SK-N-SH (cell line): ENCODE data around the gene TYK2. TPM values are rescaled to one million over a fixed set of nuclear protein-coding genes. Genes with fewer than 3 reads are reported as not detected.
A peak's percentile ranks its signal among the peaks of the same experiment; 100 is the strongest.

Experiments used
- CTCF ChIA-PET: fragments of 300-600, 350-600 bp; formaldehyde crosslinking; extraction: SDS; loops from one replicate; lab custom pipeline; 2021; lab: Yijun Ruan, JAX
- POLR2A ChIA-PET: fragments of 350-600 bp; sonication (Branson Sonifier 250); formaldehyde crosslinking; extraction: SDS; loops from one replicate; lab custom pipeline; 2020; ENCODE audit warnings: antibody characterized with exemption, inconsistent platforms; lab: Yijun Ruan, JAX
- DNase-seq: peaks from one replicate; pipeline ENCODE4 v3.0.0; 2012
- H2AFZ ChIP-seq: fragments of 200-600 bp; sonication (generic); 2 replicates; pipeline ENCODE4 v1.8.1; 2016; ENCODE audit warnings: antibody characterized with exemption, mild to moderate bottlenecking, low read depth
- H3F3A ChIP-seq: fragments of 200-600 bp; sonication (generic); replicated peaks from 2 replicates; pipeline ENCODE3; 2016; ENCODE audit warnings: antibody characterized with exemption, mild to moderate bottlenecking; ENCODE audit not compliant: insufficient read depth
- H3K27ac ChIP-seq, 2 experiments: fragments of 200-500 bp in 1 of 2; fragments of 200-600 bp in 1 of 2; sonication (Bioruptor generic) in 1 of 2; sonication (generic), shearing (Covaris generic) in 1 of 2; 2 replicates each; pipeline versions ENCODE4 v1.5.1 to v1.6.1; 2014 to 2016; ENCODE audit warnings: low read depth in 2 of 2, inconsistent platforms in 1 of 2, low read length in 1 of 2, mild to moderate bottlenecking in 1 of 2, mixed read lengths in 1 of 2
- H3K27me3 ChIP-seq: fragments of 200-600 bp; sonication (generic), shearing (Covaris generic); 2 replicates; pipeline ENCODE4 v1.6.1; 2016; ENCODE audit warnings: mixed run types; ENCODE audit not compliant: insufficient read depth
- H3K36me3 ChIP-seq, 2 experiments: fragments of 200-500 bp in 1 of 2; fragments of 200-600 bp in 1 of 2; sonication (Bioruptor generic) in 1 of 2; sonication (generic) in 1 of 2; replicated peaks in 1 of 2; 2 replicates each; pipeline versions ENCODE3 to v1.5.1; 2014 to 2016; ENCODE audit warnings: low read length in 1 of 2, mild to moderate bottlenecking in 1 of 2; ENCODE audit not compliant: insufficient read depth in 2 of 2, control insufficient read depth in 1 of 2
- H3K4me1 ChIP-seq, 2 experiments: fragments of 200-500 bp in 1 of 2; fragments of 200-600 bp in 1 of 2; sonication (Bioruptor generic) in 1 of 2; sonication (generic), shearing (Covaris generic) in 1 of 2; 2 replicates each; pipeline versions ENCODE4 v1.5.1 to v1.6.1; 2014 to 2016; ENCODE audit warnings: low read depth in 1 of 2, low read length in 1 of 2, mixed run types in 1 of 2; ENCODE audit not compliant: insufficient read depth in 2 of 2, control insufficient read depth in 1 of 2
- H3K4me2 ChIP-seq: fragments of 200-600 bp; sonication (generic), shearing (Covaris generic); 2 replicates; pipeline ENCODE4 v1.6.1; 2017; ENCODE audit warnings: mixed run types
- H3K4me3 ChIP-seq, 2 experiments: fragments of 200-500 bp in 1 of 2; fragments of 200-600 bp in 1 of 2; sonication (Bioruptor generic) in 1 of 2; sonication (generic), shearing (Covaris generic) in 1 of 2; 2 replicates each; pipeline versions ENCODE4 v1.5.1 to v1.8.1; 2014 to 2016; ENCODE audit warnings: low read depth in 2 of 2, inconsistent platforms in 1 of 2, low read length in 1 of 2, mild to moderate bottlenecking in 1 of 2, mixed read lengths in 1 of 2, moderate library complexity in 1 of 2
- H3K79me2 ChIP-seq: fragments of 200-600 bp; sonication (generic); 2 replicates; pipeline ENCODE4 v1.8.1; 2017; ENCODE audit warnings: mild to moderate bottlenecking; ENCODE audit not compliant: insufficient read depth
- H3K9ac ChIP-seq: fragments of 200-600 bp; sonication (generic); 2 replicates; pipeline ENCODE4 v1.6.1; 2017; ENCODE audit warnings: mixed run types
- H3K9me2 ChIP-seq: fragments of 200-600 bp; sonication (generic); 2 replicates; pipeline ENCODE4 v1.6.1; 2017; ENCODE audit warnings: mixed run types
- H3K9me3 ChIP-seq: fragments of 200-600 bp; sonication (generic); 2 replicates; pipeline ENCODE4 v1.6.1; 2017; ENCODE audit warnings: mixed run types, mild to moderate bottlenecking, moderate library complexity
- H4K20me1 ChIP-seq: fragments of 200-600 bp; sonication (generic); 2 replicates; pipeline ENCODE4 v1.6.1; 2017; ENCODE audit warnings: mild to moderate bottlenecking, mixed run types; ENCODE audit not compliant: insufficient read depth
- CHD2 ChIP-seq: fragments of 150-350 bp; IDR thresholded peaks from 2 replicates; pipeline ENCODE4 v1.6.1; 2018; ENCODE audit warnings: low read length; ENCODE audit not compliant: partially characterized antibody
- EZH2phosphoT487 ChIP-seq: fragments of 200-600 bp; sonication (generic); IDR thresholded peaks from 2 replicates; pipeline ENCODE4 v1.6.1; 2017; ENCODE audit warnings: low read depth, mixed run types, mild to moderate bottlenecking, antibody characterized with exemption, moderate library complexity, borderline replicate concordance
- GABPA ChIP-seq: IDR thresholded peaks from 2 replicates; pipeline ENCODE4 v1.4.0; 2012; ENCODE audit warnings: low read depth, mild to moderate bottlenecking
- JUND ChIP-seq: IDR thresholded peaks from 2 replicates; pipeline ENCODE4 v1.4.0; 2012
- RAD21 ChIP-seq: IDR thresholded peaks from 2 replicates; pipeline ENCODE4 v1.6.1; 2012; ENCODE audit warnings: mild to moderate bottlenecking, low read length
- TAF1 ChIP-seq: IDR thresholded peaks from 2 replicates; pipeline ENCODE4 v1.6.1; 2012; ENCODE audit warnings: low read depth, mild to moderate bottlenecking, low read length, moderate library complexity, borderline replicate concordance
- YY1 ChIP-seq: IDR thresholded peaks from 2 replicates; pipeline ENCODE4 v1.4.0; 2012; ENCODE audit warnings: low read depth, mild to moderate bottlenecking
- WGBS: methylation state at CpG from one replicate; pipeline ENCODE4 v1.1.6; 2017; ENCODE audit warnings: low lambda C conversion rate; 5-methylcytosine and 5-hydroxymethylcytosine counted together
- polyA plus RNA-seq, 3 experiments: library from polyadenylated mRNA; depleted of rRNA; stranded (reverse); fragments of >200 nt; gene quantifications; 2 replicates each; pipeline ENCODE4 v1.2.3, GENCODE V29; 2012
- TF ChIP-seq, protein P1 (sequence below): IDR thresholded peaks from 2 replicates; pipeline ENCODE4 v1.4.0; 2012; ENCODE audit warnings: low read depth
- TF ChIP-seq, protein P2 (sequence below): fragments of 200-600 bp; sonication (generic); IDR thresholded peaks from 2 replicates; pipeline ENCODE4 v1.6.1; 2017; ENCODE audit warnings: antibody characterized with exemption, mild to moderate bottlenecking, moderate library complexity
- TF ChIP-seq, protein P3 (sequence below): IDR thresholded peaks from 2 replicates; pipeline ENCODE4 v1.4.0; 2012; ENCODE audit warnings: low read depth, borderline replicate concordance
- TF ChIP-seq, protein P4 (sequence below): IDR thresholded peaks from 2 replicates; pipeline ENCODE4; 2012
- TF ChIP-seq, protein P5 (sequence below): fragments of 150-350 bp; IDR thresholded peaks from 2 replicates; pipeline ENCODE4 v1.6.1; 2016; ENCODE audit warnings: mild to moderate bottlenecking, low read depth, low read length

TYK2 gene
- polyA plus RNA-seq, 1 of the 3 experiments (the other 2 are of a cell fraction): 44.6 TPM

DNA sequence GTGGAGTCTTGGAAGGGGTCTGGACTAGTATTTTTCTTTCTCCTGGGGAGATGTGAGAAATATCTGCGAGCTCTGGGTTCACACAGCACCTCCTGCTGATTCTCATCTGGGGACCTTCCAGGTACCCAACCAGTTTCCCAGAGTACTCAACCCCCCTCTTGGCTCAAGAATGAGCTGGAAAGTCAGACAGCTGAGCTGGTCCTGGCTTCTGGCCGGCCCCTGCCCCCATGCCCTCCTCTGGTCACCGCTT is 37.8 kb upstream of the TYK2 start:
- H3K36me3 ChIP-seq: no peaks in the 10 kb centered on the region
- 6% methylated on average over 3 of the region's 3 CpGs for WGBS
- DNase-seq: no peak
- peaks cover 25% of the 10 kb centered on the region for H3F3A ChIP-seq
- no peak overlapping the region for H3K9ac ChIP-seq
- peak overlapping the region; percentile 78 for H3K4me2 ChIP-seq
- POLR2A ChIA-PET: interaction anchor here (1.0 kb wide), 1 partner anchor 12 kb away, joined by 3 read pairs; no protein-coding TSS in a partner anchor
- no peak overlapping the region for H2AFZ ChIP-seq
- no peaks in the 10 kb centered on the region for H4K20me1 ChIP-seq
- no peak overlapping the region for H3K4me3 ChIP-seq
- H3K4me1 ChIP-seq: peaks cover 5 to 10% of the 10 kb centered on the region in 2 experiments; a peak in 1 of 4 replicates
- CTCF ChIA-PET: interaction anchor here (0.6 to 11.8 kb wide), 15 partner anchors 10 to 159 kb away, joined by 3 to 313 read pairs (median 5); partner anchors contain the start of genes CDC37, ICAM1 and ICAM5
- no peaks in the 10 kb centered on the region for H3K79me2 ChIP-seq
- peaks cover 49% of the 10 kb centered on the region for H3K27me3 ChIP-seq
- H3K27ac ChIP-seq: no peak overlapping the region
- no peaks in the 10 kb centered on the region for H3K9me3 ChIP-seq
- no peaks in the 10 kb centered on the region for H3K9me2 ChIP-seq
- TF ChIP-seq CHD2 (no peak), GABPA (no peak), EZH2phosphoT487 (no peak), JUND (no peak), RAD21 (no peak), TAF1 (no peak), YY1 (no peak)
- TF ChIP-seq, protein P1, sequence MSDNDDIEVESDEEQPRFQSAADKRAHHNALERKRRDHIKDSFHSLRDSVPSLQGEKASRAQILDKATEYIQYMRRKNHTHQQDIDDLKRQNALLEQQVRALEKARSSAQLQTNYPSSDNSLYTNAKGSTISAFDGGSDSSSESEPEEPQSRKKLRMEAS: no peak
- TF ChIP-seq, protein P2, sequence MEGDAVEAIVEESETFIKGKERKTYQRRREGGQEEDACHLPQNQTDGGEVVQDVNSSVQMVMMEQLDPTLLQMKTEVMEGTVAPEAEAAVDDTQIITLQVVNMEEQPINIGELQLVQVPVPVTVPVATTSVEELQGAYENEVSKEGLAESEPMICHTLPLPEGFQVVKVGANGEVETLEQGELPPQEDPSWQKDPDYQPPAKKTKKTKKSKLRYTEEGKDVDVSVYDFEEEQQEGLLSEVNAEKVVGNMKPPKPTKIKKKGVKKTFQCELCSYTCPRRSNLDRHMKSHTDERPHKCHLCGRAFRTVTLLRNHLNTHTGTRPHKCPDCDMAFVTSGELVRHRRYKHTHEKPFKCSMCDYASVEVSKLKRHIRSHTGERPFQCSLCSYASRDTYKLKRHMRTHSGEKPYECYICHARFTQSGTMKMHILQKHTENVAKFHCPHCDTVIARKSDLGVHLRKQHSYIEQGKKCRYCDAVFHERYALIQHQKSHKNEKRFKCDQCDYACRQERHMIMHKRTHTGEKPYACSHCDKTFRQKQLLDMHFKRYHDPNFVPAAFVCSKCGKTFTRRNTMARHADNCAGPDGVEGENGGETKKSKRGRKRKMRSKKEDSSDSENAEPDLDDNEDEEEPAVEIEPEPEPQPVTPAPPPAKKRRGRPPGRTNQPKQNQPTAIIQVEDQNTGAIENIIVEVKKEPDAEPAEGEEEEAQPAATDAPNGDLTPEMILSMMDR: no peak
- TF ChIP-seq, protein P3, sequence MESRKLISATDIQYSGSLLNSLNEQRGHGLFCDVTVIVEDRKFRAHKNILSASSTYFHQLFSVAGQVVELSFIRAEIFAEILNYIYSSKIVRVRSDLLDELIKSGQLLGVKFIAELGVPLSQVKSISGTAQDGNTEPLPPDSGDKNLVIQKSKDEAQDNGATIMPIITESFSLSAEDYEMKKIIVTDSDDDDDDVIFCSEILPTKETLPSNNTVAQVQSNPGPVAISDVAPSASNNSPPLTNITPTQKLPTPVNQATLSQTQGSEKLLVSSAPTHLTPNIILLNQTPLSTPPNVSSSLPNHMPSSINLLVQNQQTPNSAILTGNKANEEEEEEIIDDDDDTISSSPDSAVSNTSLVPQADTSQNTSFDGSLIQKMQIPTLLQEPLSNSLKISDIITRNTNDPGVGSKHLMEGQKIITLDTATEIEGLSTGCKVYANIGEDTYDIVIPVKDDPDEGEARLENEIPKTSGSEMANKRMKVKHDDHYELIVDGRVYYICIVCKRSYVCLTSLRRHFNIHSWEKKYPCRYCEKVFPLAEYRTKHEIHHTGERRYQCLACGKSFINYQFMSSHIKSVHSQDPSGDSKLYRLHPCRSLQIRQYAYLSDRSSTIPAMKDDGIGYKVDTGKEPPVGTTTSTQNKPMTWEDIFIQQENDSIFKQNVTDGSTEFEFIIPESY: no peak
- TF ChIP-seq, protein P4, sequence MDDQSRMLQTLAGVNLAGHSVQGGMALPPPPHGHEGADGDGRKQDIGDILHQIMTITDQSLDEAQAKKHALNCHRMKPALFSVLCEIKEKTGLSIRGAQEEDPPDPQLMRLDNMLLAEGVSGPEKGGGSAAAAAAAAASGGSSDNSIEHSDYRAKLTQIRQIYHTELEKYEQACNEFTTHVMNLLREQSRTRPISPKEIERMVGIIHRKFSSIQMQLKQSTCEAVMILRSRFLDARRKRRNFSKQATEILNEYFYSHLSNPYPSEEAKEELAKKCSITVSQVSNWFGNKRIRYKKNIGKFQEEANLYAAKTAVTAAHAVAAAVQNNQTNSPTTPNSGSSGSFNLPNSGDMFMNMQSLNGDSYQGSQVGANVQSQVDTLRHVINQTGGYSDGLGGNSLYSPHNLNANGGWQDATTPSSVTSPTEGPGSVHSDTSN: no peak
- TF ChIP-seq, protein P5, sequence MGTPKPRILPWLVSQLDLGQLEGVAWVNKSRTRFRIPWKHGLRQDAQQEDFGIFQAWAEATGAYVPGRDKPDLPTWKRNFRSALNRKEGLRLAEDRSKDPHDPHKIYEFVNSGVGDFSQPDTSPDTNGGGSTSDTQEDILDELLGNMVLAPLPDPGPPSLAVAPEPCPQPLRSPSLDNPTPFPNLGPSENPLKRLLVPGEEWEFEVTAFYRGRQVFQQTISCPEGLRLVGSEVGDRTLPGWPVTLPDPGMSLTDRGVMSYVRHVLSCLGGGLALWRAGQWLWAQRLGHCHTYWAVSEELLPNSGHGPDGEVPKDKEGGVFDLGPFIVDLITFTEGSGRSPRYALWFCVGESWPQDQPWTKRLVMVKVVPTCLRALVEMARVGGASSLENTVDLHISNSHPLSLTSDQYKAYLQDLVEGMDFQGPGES: no peak
- TF ChIP-seq, all 33 proteins: peak for 0
